Glutamatergic neuron (in vitro differentiated cells): ENCODE measurements around the gene ENHO. TPM values are rescaled to one million over a fixed set of nuclear protein-coding genes. Genes with fewer than 3 reads are reported as not detected.

Experiments used
- DNase-seq: peaks from one replicate; pipeline ENCODE4 v3.0.0; 2022
- H3K27ac Mint-ChIP-seq: one replicate; pipeline ENCODE4 v1.8.0; 2020; ENCODE audit warnings: mild to moderate bottlenecking, mixed read lengths, inconsistent platforms; ENCODE audit not compliant: unreplicated experiment
- H3K27me3 Mint-ChIP-seq: one replicate; pipeline ENCODE4 v1.8.0; 2020; ENCODE audit warnings: mild to moderate bottlenecking, moderate library complexity, mixed read lengths, inconsistent platforms; ENCODE audit not compliant: unreplicated experiment
- H3K36me3 Mint-ChIP-seq: one replicate; pipeline ENCODE4 v1.8.0; 2020; ENCODE audit warnings: mild to moderate bottlenecking, mixed read lengths, inconsistent platforms; ENCODE audit not compliant: unreplicated experiment
- H3K4me1 Mint-ChIP-seq: one replicate; pipeline ENCODE4 v1.8.0; 2020; ENCODE audit warnings: mild to moderate bottlenecking, low read depth, mixed read lengths, inconsistent platforms; ENCODE audit not compliant: unreplicated experiment
- H3K4me3 Mint-ChIP-seq: one replicate; pipeline ENCODE4 v1.8.0; 2020; ENCODE audit warnings: mild to moderate bottlenecking, mixed read lengths, inconsistent platforms; ENCODE audit not compliant: unreplicated experiment
- H3K9me3 Mint-ChIP-seq: one replicate; pipeline ENCODE4 v1.8.0; 2020; ENCODE audit warnings: mild to moderate bottlenecking, moderate library complexity, mixed read lengths, inconsistent platforms; ENCODE audit not compliant: unreplicated experiment
- total RNA-seq: library from RNA; stranded (reverse); fragmentation: NEBNext Ultra II Directional; extraction: Animal tissue kit (Norgen Biotek cat#: 25700); gene quantifications from one replicate; pipeline ENCODE4 v1.2.1, GENCODE V29; 2021; ENCODE audit not compliant: unreplicated experiment
- TF ChIP-seq, protein P1 (sequence below): fragments of 200-600 bp; sonication (generic); IDR thresholded peaks from one replicate; pipeline ENCODE4 v1.5.0; 2021; ENCODE audit not compliant: partially characterized antibody, unreplicated experiment

Gene ENHO
- total RNA-seq, 1 donor from 2014 or later: 11.5 TPM

DNA sequence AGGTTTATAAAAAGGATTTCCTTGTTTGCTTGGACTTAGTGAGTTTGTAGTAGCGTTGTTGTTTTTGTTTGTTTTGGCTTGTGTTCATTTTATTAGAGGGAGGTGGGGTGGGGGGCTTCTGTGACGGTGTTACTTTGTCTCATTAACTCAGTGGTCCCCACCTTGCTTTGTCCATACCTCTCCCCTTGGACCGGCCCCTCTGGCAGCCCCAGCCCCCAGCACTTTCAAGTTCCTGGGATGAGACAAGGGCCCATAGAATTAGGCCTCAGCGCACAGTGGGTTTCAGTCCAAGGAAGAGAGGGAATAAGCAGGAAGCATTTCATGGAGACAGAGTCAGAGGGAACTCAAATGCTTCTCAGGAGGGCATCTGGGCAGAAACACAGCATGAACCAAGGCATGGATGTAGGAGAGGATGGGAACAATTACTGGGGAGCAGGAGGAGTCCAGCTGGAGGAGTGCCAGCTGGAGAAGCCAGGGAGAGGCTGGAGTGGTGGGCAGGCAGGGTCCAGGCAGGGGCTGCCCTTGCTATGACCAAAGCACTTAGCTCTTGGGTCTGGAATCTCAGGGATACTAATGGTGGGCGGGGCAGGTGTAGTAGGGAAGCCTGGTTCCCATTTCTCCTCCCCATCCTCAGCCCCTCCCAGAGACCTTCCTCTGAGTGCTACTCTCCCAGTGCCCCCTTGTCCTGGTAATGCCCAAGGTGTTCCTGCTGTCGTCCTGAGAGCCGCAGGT is 23.5 kb upstream of the ENHO start:
- TF ChIP-seq, protein P1, sequence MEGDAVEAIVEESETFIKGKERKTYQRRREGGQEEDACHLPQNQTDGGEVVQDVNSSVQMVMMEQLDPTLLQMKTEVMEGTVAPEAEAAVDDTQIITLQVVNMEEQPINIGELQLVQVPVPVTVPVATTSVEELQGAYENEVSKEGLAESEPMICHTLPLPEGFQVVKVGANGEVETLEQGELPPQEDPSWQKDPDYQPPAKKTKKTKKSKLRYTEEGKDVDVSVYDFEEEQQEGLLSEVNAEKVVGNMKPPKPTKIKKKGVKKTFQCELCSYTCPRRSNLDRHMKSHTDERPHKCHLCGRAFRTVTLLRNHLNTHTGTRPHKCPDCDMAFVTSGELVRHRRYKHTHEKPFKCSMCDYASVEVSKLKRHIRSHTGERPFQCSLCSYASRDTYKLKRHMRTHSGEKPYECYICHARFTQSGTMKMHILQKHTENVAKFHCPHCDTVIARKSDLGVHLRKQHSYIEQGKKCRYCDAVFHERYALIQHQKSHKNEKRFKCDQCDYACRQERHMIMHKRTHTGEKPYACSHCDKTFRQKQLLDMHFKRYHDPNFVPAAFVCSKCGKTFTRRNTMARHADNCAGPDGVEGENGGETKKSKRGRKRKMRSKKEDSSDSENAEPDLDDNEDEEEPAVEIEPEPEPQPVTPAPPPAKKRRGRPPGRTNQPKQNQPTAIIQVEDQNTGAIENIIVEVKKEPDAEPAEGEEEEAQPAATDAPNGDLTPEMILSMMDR: no peak
- no peak overlapping the region for H3K27ac Mint-ChIP-seq
- peaks cover 12% of the 10 kb centered on the region for H3K4me1 Mint-ChIP-seq
- DNase-seq: no peak
- H3K4me3 Mint-ChIP-seq: no peak overlapping the region
- H3K36me3 Mint-ChIP-seq: no peaks in the 10 kb centered on the region
- peaks cover 19% of the 10 kb centered on the region for H3K27me3 Mint-ChIP-seq
- H3K9me3 Mint-ChIP-seq: peaks cover 10% of the 10 kb centered on the region

DNA sequence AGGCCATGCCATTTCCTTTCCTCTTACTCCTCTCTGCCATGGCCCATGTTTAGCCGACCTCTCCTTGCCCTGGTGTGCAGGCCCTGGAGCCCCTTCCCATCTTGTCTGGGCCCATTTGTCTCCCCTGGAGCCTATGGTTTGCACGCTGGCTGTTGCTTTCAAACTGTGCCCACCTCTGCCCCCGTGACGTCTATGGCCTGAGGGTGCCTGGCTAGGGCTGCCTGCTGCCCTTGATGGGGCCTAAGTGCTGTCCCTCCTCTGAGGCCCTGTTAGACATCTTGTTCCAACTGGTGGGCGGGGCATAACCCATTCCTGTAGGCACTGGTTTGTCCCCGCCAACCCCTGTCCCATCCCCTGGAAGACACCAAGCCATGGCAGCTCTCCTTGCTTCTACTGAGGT is 22.7 kb upstream of the ENHO start:
- Mint-ChIP-seq H3K4me3 (no peak overlapping the region), H3K27me3 (peaks cover 20% of the 10 kb centered on the region), H3K4me1 (peaks cover 10% of the 10 kb centered on the region), H3K9me3 (peaks cover 10% of the 10 kb centered on the region), H3K36me3 (no peaks in the 10 kb centered on the region), H3K27ac (no peak overlapping the region)
- TF ChIP-seq, protein P1: no peak
- DNase-seq: no peak

DNA sequence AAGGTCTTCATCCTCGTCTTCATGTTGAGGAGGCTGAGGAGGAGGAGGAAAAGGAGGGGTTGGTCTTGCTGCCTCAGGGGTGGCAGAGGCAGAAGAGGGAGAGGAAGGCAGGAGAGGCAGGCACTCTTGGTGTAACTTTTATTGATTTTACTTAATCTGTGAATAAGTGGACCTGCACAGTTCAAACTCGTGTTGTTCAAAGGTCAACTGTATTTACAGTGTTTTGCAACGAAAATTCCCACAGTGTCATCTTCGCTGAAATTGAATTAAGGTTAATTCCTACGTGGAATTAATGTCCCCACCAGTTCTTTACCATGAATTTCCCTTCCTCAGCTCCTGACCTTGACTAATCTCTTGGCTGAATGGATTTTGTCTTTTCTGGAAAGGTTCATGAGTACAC is 21.2 kb upstream of the ENHO start:
- no peak overlapping the region for H3K4me3 Mint-ChIP-seq
- H3K36me3 Mint-ChIP-seq: no peaks in the 10 kb centered on the region
- TF ChIP-seq, protein P1: no peak
- DNase-seq: no peak
- no peak overlapping the region for H3K27ac Mint-ChIP-seq
- peaks cover 20% of the 10 kb centered on the region for H3K27me3 Mint-ChIP-seq
- H3K9me3 Mint-ChIP-seq: peaks cover 9% of the 10 kb centered on the region
- peaks cover 10% of the 10 kb centered on the region for H3K4me1 Mint-ChIP-seq

DNA sequence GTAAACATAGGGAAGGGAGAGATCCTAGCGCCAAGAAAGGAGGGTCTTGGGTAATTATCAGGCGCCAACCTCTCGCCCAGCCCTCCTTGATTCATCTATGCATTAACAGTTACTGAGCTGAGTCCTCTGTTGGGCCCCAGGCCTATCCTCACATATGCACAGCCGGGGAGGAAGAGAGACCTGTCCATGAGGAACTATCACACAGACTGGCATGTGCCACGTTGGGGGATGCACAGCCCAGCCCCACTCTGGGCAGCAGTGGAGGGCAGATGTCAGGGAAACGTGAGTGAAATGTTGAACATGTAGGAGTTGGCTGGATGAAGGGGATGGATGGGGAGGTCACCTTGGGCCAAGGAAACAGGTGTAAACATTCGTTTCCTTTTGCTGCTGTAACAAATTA is 18.8 kb upstream of the ENHO start:
- Mint-ChIP-seq H3K4me3 (no peak overlapping the region), H3K36me3 (no peaks in the 10 kb centered on the region), H3K27ac (no peak overlapping the region), H3K27me3 (peaks cover 15% of the 10 kb centered on the region), H3K9me3 (peaks cover 2% of the 10 kb centered on the region), H3K4me1 (no peaks in the 10 kb centered on the region)
- no peak for DNase-seq
- TF ChIP-seq, protein P1: no peak

DNA sequence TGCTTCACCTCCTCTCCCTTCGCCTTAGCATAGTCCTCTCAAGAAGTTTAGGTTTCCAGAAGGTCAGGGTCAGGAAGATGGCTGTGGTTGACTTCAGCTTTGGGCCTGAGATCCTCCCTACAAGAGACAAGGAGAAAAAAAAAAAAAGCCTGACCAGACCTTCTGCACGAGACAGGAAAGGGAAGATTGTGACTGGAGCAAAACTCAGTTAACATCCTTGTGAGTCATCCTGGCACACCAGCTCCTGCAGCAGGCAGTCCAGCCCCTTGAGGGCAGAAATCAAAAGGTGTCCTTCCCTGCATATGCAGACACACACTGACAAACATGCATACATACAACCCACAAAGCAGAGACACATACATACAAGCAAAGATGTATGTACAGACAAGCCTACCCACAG is 18.0 kb upstream of the ENHO start:
- H3K27ac Mint-ChIP-seq: no peak overlapping the region
- no peaks in the 10 kb centered on the region for H3K36me3 Mint-ChIP-seq
- TF ChIP-seq, protein P1: no peak
- H3K27me3 Mint-ChIP-seq: peaks cover 13% of the 10 kb centered on the region
- DNase-seq: no peak
- no peak overlapping the region for H3K4me3 Mint-ChIP-seq
- peaks cover 2% of the 10 kb centered on the region for H3K9me3 Mint-ChIP-seq
- H3K4me1 Mint-ChIP-seq: no peaks in the 10 kb centered on the region
